Measurements from ENCODE around the gene SLC22A14. TPM values are rescaled to one million over a fixed set of nuclear protein-coding genes. Genes with fewer than 3 reads are reported as not detected.

The SLC22A14 gene
- total and polyA plus RNA-seq, 9 of the 15 experiments (the other 6 are each of a cell fraction or from before 2014, with no cell fraction given) = 0.03 to 0.07 TPM; not detected in 7

DNA sequence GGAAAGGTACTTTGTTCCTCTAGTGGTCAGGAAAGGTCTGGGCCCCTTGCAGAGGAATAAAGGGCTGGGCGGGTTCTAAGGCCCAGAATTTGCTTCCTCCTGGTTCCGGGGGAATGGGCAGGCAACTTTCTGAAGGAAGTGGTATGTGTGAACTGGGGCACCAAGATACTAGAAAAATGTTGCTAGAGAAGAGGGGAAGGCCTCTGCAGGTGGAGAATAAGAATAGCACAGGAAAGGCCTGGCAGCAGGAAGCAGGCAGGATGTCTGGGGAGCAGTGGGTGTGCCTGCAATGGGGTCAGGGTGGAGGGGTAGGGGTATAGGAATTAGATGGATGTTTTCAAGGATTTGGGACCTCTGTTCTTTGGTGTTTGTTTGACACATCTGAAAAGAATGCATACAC is 14.4 kb upstream of the SLC22A14 start:
- no peaks in the 10 kb centered on the region for H3K9me3 ChIP-seq (replicated peaks; ENCODE audit: control insufficient read depth, insufficient read depth, low read depth, low read length)
- DNase-seq (ENCODE audit: extremely low read depth in 1 of 4, low spot score in 3 of 4) (no peak), FAIRE-seq (no peak), ATAC-seq (no peak)
- ChIA-PET POLR2A (interaction anchor here (0.6 kb wide), 1 partner anchor 89 kb away, joined by 3 read pairs; no protein-coding TSS in a partner anchor), CTCF (ENCODE audit: low intra/inter-chr PET ratio) (no interaction called here)
- no peaks in the 10 kb centered on the region for H3K36me3 ChIP-seq (ENCODE audit: control insufficient read depth, insufficient read depth, low read length)
- no peak overlapping the region for H3K9ac ChIP-seq (ENCODE audit: insufficient read depth in 1 of 2, low read depth in 2 of 2, low read length in 2 of 2)
- peaks cover 0 to 7% of the 10 kb centered on the region in 2 experiments; a peak in 2 of 5 replicates for H3K27me3 ChIP-seq (ENCODE audit: control insufficient read depth in 2 of 2, insufficient read depth in 2 of 2, low read length in 2 of 2)
- no TSS peak for BruUV-seq (replicated peaks)
- H3K4me3 ChIP-seq = no peak overlapping the region
- intact Hi-C loops (cut with micrococcal nuclease) (no loop called here), in situ Hi-C loops (cut with MboI) (no loop called here)
- no peak overlapping the region for H3K4me2 ChIP-seq (ENCODE audit: insufficient read depth, low read length)
- H3K9me1 ChIP-seq (ENCODE audit: control insufficient read depth, insufficient read depth, low read length) = no peaks in the 10 kb centered on the region
- no peaks in the 10 kb centered on the region for H3K79me2 ChIP-seq (ENCODE audit: control insufficient read depth, insufficient read depth, low read length)
- H3K27ac ChIP-seq (ENCODE audit: extremely low read depth, low read depth, low read length) = no peak overlapping the region
- 28% methylated on average over 2 of the region's 2 CpGs for whole genome bisulfite sequencing (ENCODE audit: insufficient coverage, low coverage, missing lambda C conversion rate)
- H3K4me1 ChIP-seq (replicated peaks in 1 of 2; ENCODE audit: control insufficient read depth in 2 of 2, insufficient read depth in 2 of 2, low read length in 2 of 2) = peaks cover 4 to 13% of the 10 kb centered on the region in 2 experiments; a peak in 2 of 5 replicates
- peaks cover 5% of the 10 kb centered on the region; the same call in 1 of the 2 replicates for H4K20me1 ChIP-seq (replicated peaks; ENCODE audit: control insufficient read depth, insufficient read depth, low read length)
- H2AFZ ChIP-seq (ENCODE audit: low read depth, low read length) = no peak overlapping the region
- TF ChIP-seq RBFOX2 (IDR thresholded peaks at IDR 0.05; ENCODE audit: low read depth, low read length) = no peak
- TF ChIP-seq SMARCA5 (IDR thresholded peaks at IDR 0.05) = no peak
- no peak for TF ChIP-seq SMAD3 (CRISPR knock-in tag; conservative IDR thresholded peaks at IDR 0.05)
- TF ChIP-seq GTF2E2 (tag; IDR thresholded peaks at IDR 0.05) = no peak
- no peak for TF ChIP-seq BCL6 (CRISPR knock-in tag; IDR thresholded peaks at IDR 0.05)
- no peak for TF ChIP-seq NFIX (CRISPR knock-in tag; IDR thresholded peaks at IDR 0.05; ENCODE audit: low read depth)
- no peak for TF ChIP-seq SUPT5H (IDR thresholded peaks at IDR 0.05)
- TF ChIP-seq, protein P1, sequence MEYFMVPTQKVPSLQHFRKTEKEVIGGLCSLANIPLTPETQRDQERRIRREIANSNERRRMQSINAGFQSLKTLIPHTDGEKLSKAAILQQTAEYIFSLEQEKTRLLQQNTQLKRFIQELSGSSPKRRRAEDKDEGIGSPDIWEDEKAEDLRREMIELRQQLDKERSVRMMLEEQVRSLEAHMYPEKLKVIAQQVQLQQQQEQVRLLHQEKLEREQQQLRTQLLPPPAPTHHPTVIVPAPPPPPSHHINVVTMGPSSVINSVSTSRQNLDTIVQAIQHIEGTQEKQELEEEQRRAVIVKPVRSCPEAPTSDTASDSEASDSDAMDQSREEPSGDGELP (CRISPR knock-in tag; IDR thresholded peaks at IDR 0.05; ENCODE audit: borderline replicate concordance) = no peak
- TF ChIP-seq, protein P2, sequence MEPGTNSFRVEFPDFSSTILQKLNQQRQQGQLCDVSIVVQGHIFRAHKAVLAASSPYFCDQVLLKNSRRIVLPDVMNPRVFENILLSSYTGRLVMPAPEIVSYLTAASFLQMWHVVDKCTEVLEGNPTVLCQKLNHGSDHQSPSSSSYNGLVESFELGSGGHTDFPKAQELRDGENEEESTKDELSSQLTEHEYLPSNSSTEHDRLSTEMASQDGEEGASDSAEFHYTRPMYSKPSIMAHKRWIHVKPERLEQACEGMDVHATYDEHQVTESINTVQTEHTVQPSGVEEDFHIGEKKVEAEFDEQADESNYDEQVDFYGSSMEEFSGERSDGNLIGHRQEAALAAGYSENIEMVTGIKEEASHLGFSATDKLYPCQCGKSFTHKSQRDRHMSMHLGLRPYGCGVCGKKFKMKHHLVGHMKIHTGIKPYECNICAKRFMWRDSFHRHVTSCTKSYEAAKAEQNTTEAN (CRISPR knock-in tag; IDR thresholded peaks at IDR 0.05) = no peak
- TF ChIP-seq GABPB1 (CRISPR knock-in tag; IDR thresholded peaks at IDR 0.05) = no peak
- no peak for TF ChIP-seq PML (IDR thresholded peaks at IDR 0.05; ENCODE audit: low read length)
- TF ChIP-seq ZBTB1 (CRISPR knock-in tag; IDR thresholded peaks at IDR 0.05; ENCODE audit: borderline replicate concordance, low read depth) = no peak

Data from K562 (cell line).